H9 (cell line): Measurements from ENCODE around the gene NPAS3. TPM values are rescaled to one million over a fixed set of nuclear protein-coding genes. Genes with fewer than 3 reads are reported as not detected.

Source experiments
- DNase-seq: peaks from one replicate; pipeline ENCODE4 v3.0.0-alpha.2; 2017
- H2AFZ ChIP-seq: one replicate; pipeline ENCODE4 v1.6.1; 2013; ENCODE audit warnings: mild to moderate bottlenecking, low read length, control low read depth, moderate library complexity
- H2AK5ac ChIP-seq: 2 replicates; pipeline ENCODE4 v1.6.1; 2013; ENCODE audit warnings: low read length, control low read depth, mixed read lengths; ENCODE audit not compliant: insufficient read length
- H2BK120ac ChIP-seq: one replicate; pipeline ENCODE4 v1.6.1; 2013; ENCODE audit warnings: low read depth, mild to moderate bottlenecking, low read length, control low read depth, inconsistent platforms; ENCODE audit not compliant: poor library complexity, severe bottlenecking
- H2BK12ac ChIP-seq: 2 replicates; pipeline ENCODE4 v1.6.1; 2013; ENCODE audit warnings: low read length, control low read depth, mixed read lengths, low read depth; ENCODE audit not compliant: insufficient read length
- H2BK15ac ChIP-seq: 2 replicates; pipeline ENCODE4 v1.6.1; 2013; ENCODE audit warnings: low read depth, low read length, control low read depth
- H2BK20ac ChIP-seq: one replicate; pipeline ENCODE4 v1.6.1; 2013; ENCODE audit warnings: low read depth, mild to moderate bottlenecking, low read length, control low read depth, inconsistent platforms; ENCODE audit not compliant: poor library complexity, severe bottlenecking
- H2BK5ac ChIP-seq: 2 replicates; pipeline ENCODE4 v1.6.1; 2013; ENCODE audit warnings: low read length, control low read depth, mixed read lengths; ENCODE audit not compliant: insufficient read length
- H3K14ac ChIP-seq: 2 replicates; pipeline ENCODE4 v1.6.1; 2013; ENCODE audit warnings: low read length, control low read depth; ENCODE audit not compliant: insufficient read depth
- H3K18ac ChIP-seq: 2 replicates; pipeline ENCODE4 v1.6.1; 2013; ENCODE audit warnings: low read depth, mild to moderate bottlenecking, mixed read lengths, low read length, control low read depth; ENCODE audit not compliant: insufficient read length
- H3K23ac ChIP-seq: 2 replicates; pipeline ENCODE4 v1.6.1; 2013; ENCODE audit warnings: low read length, control low read depth, mixed read lengths, low read depth; ENCODE audit not compliant: insufficient read length
- H3K23me2 ChIP-seq: 2 replicates; pipeline ENCODE4 v1.6.1; 2013; ENCODE audit warnings: low read depth, mild to moderate bottlenecking, mixed read lengths, low read length, control low read depth; ENCODE audit not compliant: insufficient read length, poor library complexity, severe bottlenecking
- H3K27ac ChIP-seq: 2 replicates; pipeline ENCODE4 v1.5.1; 2013; ENCODE audit warnings: low read length, control low read depth, mixed read lengths, low read depth; ENCODE audit not compliant: insufficient read length
- H3K27me3 ChIP-seq: 2 replicates; pipeline ENCODE4 v1.6.1; 2013; ENCODE audit warnings: low read length, control low read depth, inconsistent platforms; ENCODE audit not compliant: insufficient read depth
- H3K4ac ChIP-seq: 2 replicates; pipeline ENCODE4 v1.6.1; 2013; ENCODE audit warnings: low read depth, mild to moderate bottlenecking, control low read depth, inconsistent platforms, low read length, moderate library complexity
- H3K4me1 ChIP-seq: 2 replicates; pipeline ENCODE4 v1.6.1; 2013; ENCODE audit warnings: low read length, control low read depth, inconsistent platforms; ENCODE audit not compliant: insufficient read depth
- H3K4me2 ChIP-seq: 2 replicates; pipeline ENCODE4 v1.6.1; 2013; ENCODE audit warnings: low read length, control low read depth, mixed read lengths; ENCODE audit not compliant: insufficient read length, insufficient read depth
- H3K56ac ChIP-seq: 2 replicates; pipeline ENCODE4 v1.6.1; 2013; ENCODE audit warnings: low read depth, mild to moderate bottlenecking, mixed read lengths, low read length, control low read depth; ENCODE audit not compliant: insufficient read length
- H3K79me1 ChIP-seq: 2 replicates; pipeline ENCODE4 v1.6.1; 2013; ENCODE audit warnings: low read depth, mild to moderate bottlenecking, moderate library complexity, low read length, control low read depth, inconsistent platforms; ENCODE audit not compliant: insufficient read depth, poor library complexity, severe bottlenecking
- H3K79me2 ChIP-seq: 2 replicates; pipeline ENCODE4 v1.6.1; 2013; ENCODE audit warnings: low read length, control low read depth, inconsistent platforms; ENCODE audit not compliant: insufficient read depth
- H3K9ac ChIP-seq: 2 replicates; pipeline ENCODE4 v1.6.1; 2013; ENCODE audit warnings: low read length, control low read depth, mixed read lengths; ENCODE audit not compliant: insufficient read length; ENCODE audit errors: extremely low read depth
- H3K9me3 ChIP-seq: one replicate; pipeline ENCODE4 v1.6.1; 2013; ENCODE audit warnings: low read depth, low read length, inconsistent platforms; ENCODE audit not compliant: control insufficient read depth
- H3T11ph ChIP-seq: one replicate; pipeline ENCODE4 v1.6.1; 2013; ENCODE audit warnings: mild to moderate bottlenecking, low read length, control low read depth, inconsistent platforms
- H4K20me1 ChIP-seq: one replicate; pipeline ENCODE4 v1.6.1; 2013; ENCODE audit not compliant: control insufficient read depth, insufficient read length, insufficient read depth
- H4K5ac ChIP-seq: 2 replicates; pipeline ENCODE4 v1.6.1; 2013; ENCODE audit warnings: low read depth, mild to moderate bottlenecking, mixed read lengths, low read length, control low read depth; ENCODE audit not compliant: insufficient read length
- H4K8ac ChIP-seq: replicated peaks from 2 replicates; pipeline ENCODE4 v1.6.1; 2013; ENCODE audit warnings: low read length, control low read depth, mixed read lengths, low read depth; ENCODE audit not compliant: insufficient read length
- H4K91ac ChIP-seq: 2 replicates; pipeline ENCODE4 v1.6.1; 2013; ENCODE audit warnings: low read depth, mild to moderate bottlenecking, moderate library complexity, mixed read lengths, low read length, control low read depth; ENCODE audit not compliant: insufficient read length
- H3K27ac Mint-ChIP-seq, 3 experiments: 2 replicates in 2 of 3; 3 replicates in 1 of 3; pipeline ENCODE4 v1.8.0; 2020 to 2021; ENCODE audit warnings: mixed read lengths in 3 of 3, mild to moderate bottlenecking in 1 of 3, moderate library complexity in 1 of 3
- H3K27me3 Mint-ChIP-seq: 2 replicates; pipeline ENCODE4 v1.8.0; 2021; ENCODE audit warnings: low read depth, mild to moderate bottlenecking, moderate library complexity, mixed read lengths
- H3K36me3 Mint-ChIP-seq, 3 experiments: 2 replicates in 2 of 3; 3 replicates in 1 of 3; pipeline ENCODE4 v1.8.0; 2020 to 2021; ENCODE audit warnings: low read depth in 3 of 3, mixed read lengths in 3 of 3; ENCODE audit not compliant: insufficient read depth in 1 of 3
- H3K4me1 Mint-ChIP-seq, 2 experiments: 2 replicates each; pipeline ENCODE4 v1.8.0; 2020; ENCODE audit warnings: mixed read lengths in 2 of 2
- H3K4me3 Mint-ChIP-seq, 2 experiments: 2 replicates in 1 of 2; 3 replicates in 1 of 2; pipeline ENCODE4 v1.8.0; 2020 to 2021; ENCODE audit warnings: mild to moderate bottlenecking in 2 of 2, mixed read lengths in 2 of 2, moderate library complexity in 1 of 2
- H3K9me3 Mint-ChIP-seq, 2 experiments: 2 replicates in 1 of 2; 3 replicates in 1 of 2; pipeline ENCODE4 v1.8.0; 2020; ENCODE audit warnings: mild to moderate bottlenecking in 2 of 2, mixed read lengths in 2 of 2, moderate library complexity in 1 of 2
- WGBS: extraction: QIAGEN DNeasy Blood & Tissue Kit; methylation state at CpG from one replicate; pipeline ENCODE4 v1.1.7; 2013; ENCODE audit warnings: missing lambda C conversion rate, low lambda C conversion rate, mixed read lengths; ENCODE audit not compliant: insufficient read length; ENCODE audit errors: extremely low coverage; 5-methylcytosine and 5-hydroxymethylcytosine counted together
- total RNA-seq: library from RNA; stranded (reverse); gene quantifications from 2 replicates; pipeline ENCODE4 v1.2.1, GENCODE V29; 2021
- TF ChIP-seq, protein P1 (sequence below): fragments of 200-600 bp; sonication (generic); conservative IDR thresholded peaks from 3 replicates; pipeline ENCODE4 v1.8.0; 2021; ENCODE audit warnings: antibody characterized with exemption, mild to moderate bottlenecking

NPAS3 gene
- total RNA-seq, 1 experiment from 2014 or later = 0.17 TPM

GRCh38 chr14:33290641-33291040, 352.0 kb downstream of the NPAS3 start:
- Histone ChIP-seq H3K23ac (no peak overlapping the region), H3K4me2 (no peak overlapping the region), H3K56ac (no peak overlapping the region), H3K4ac (no peak overlapping the region), H2BK12ac (no peak overlapping the region), H3K27me3 (no peaks in the 10 kb centered on the region), H3K27ac (no peak overlapping the region), H2AFZ (no peak overlapping the region), H4K20me1 (no peaks in the 10 kb centered on the region), H3K9me3 (no peaks in the 10 kb centered on the region), H3K4me1 (no peaks in the 10 kb centered on the region; the same call in 1 of the 2 replicates), H2BK15ac (no peak overlapping the region), H3K14ac (no peak overlapping the region), H3K79me2 (no peaks in the 10 kb centered on the region), H4K5ac (no peak overlapping the region), H4K8ac (no peak overlapping the region), H2AK5ac (no peak overlapping the region), H4K91ac (no peak overlapping the region), H3K9ac (no peak overlapping the region), H2BK5ac (no peak overlapping the region), H3K23me2 (no peaks in the 10 kb centered on the region), H3T11ph (no peak overlapping the region), H3K79me1 (no peaks in the 10 kb centered on the region), H3K18ac (no peak overlapping the region), H2BK120ac (no peak overlapping the region), H2BK20ac (no peak overlapping the region)
- Mint-ChIP-seq H3K27me3 (no peaks in the 10 kb centered on the region), H3K9me3 (no peaks in the 10 kb centered on the region), H3K36me3 (no peaks in the 10 kb centered on the region), H3K4me3 (no peak overlapping the region), H3K27ac (no peak overlapping the region), H3K4me1 (peaks cover 12% of the 10 kb centered on the region in 2 experiments)
- WGBS = no CpG with 5 or more reads among the region's 4 CpGs
- DNase-seq = no peak
- TF ChIP-seq, protein P1, sequence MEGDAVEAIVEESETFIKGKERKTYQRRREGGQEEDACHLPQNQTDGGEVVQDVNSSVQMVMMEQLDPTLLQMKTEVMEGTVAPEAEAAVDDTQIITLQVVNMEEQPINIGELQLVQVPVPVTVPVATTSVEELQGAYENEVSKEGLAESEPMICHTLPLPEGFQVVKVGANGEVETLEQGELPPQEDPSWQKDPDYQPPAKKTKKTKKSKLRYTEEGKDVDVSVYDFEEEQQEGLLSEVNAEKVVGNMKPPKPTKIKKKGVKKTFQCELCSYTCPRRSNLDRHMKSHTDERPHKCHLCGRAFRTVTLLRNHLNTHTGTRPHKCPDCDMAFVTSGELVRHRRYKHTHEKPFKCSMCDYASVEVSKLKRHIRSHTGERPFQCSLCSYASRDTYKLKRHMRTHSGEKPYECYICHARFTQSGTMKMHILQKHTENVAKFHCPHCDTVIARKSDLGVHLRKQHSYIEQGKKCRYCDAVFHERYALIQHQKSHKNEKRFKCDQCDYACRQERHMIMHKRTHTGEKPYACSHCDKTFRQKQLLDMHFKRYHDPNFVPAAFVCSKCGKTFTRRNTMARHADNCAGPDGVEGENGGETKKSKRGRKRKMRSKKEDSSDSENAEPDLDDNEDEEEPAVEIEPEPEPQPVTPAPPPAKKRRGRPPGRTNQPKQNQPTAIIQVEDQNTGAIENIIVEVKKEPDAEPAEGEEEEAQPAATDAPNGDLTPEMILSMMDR = no peak
